Measurements from ENCODE around the gene ALOX15B. TPM values are rescaled to one million over a fixed set of nuclear protein-coding genes. Genes with fewer than 3 reads are reported as not detected.

The ALOX15B gene
- total RNA-seq, 1 donor from 2014 or later: not detected

- Mint-ChIP-seq H3K36me3 (ENCODE audit: low read depth, unreplicated experiment) (no peaks in the 10 kb centered on the region), H3K27me3 (ENCODE audit: low read depth, unreplicated experiment) (peaks cover 61% of the 10 kb centered on the region), H3K9me3 (ENCODE audit: unreplicated experiment) (no peaks in the 10 kb centered on the region), H3K4me1 (ENCODE audit: low read depth, unreplicated experiment) (no peaks in the 10 kb centered on the region), H3K27ac (ENCODE audit: unreplicated experiment) (no peak overlapping the region), H3K4me3 (ENCODE audit: unreplicated experiment) (no peak overlapping the region)
- TF ChIP-seq EZH2 (IDR thresholded peaks at IDR 0.05; ENCODE audit: insufficient read depth, low read length): no peak
- no peak for TF ChIP-seq CTCF (IDR thresholded peaks at IDR 0.05; ENCODE audit: insufficient read depth, low read depth, low read length)
- Histone ChIP-seq H3K27me3 (ENCODE audit: insufficient read depth, low read length) (peaks cover 29% of the 10 kb centered on the region), H3K79me2 (ENCODE audit: insufficient read depth, low read length) (no peaks in the 10 kb centered on the region), H3K4me2 (ENCODE audit: low read length) (no peak overlapping the region), H3K9me3 (ENCODE audit: insufficient read depth, low read depth, low read length) (no peaks in the 10 kb centered on the region), H3K4me3 (ENCODE audit: insufficient read depth, low read depth, low read length) (no peak overlapping the region), H3K27ac (ENCODE audit: low read depth, low read length) (no peak overlapping the region), H3K4me1 (ENCODE audit: insufficient read depth, low read length) (peaks cover 3% of the 10 kb centered on the region), H2AFZ (ENCODE audit: low read depth, low read length) (no peak overlapping the region), H4K20me1 (ENCODE audit: insufficient read depth, low read length) (no peaks in the 10 kb centered on the region), H3K36me3 (ENCODE audit: insufficient read depth, low read length) (no peaks in the 10 kb centered on the region), H3K9ac (ENCODE audit: low read length) (no peak overlapping the region)
- no peak for DNase-seq (ENCODE audit: low read depth)
- FAIRE-seq: no peak
Observed at GRCh38 chr17:8084250-8084649, 45.4 kb downstream of the ALOX15B start.

GRCh38 chr17:8087075-8087951, 48.5 kb downstream of the ALOX15B start, which contains the start of gene ALOX12B:
TSS of gene ALOX12B (minus strand) at chr17:8087716. CDS start at chr17:8087442, 274 bp downstream.
- FAIRE-seq (no peak), DNase-seq (ENCODE audit: low read depth) (no peak)
- no peaks in the 10 kb centered on the region for H3K4me1 ChIP-seq (ENCODE audit: insufficient read depth, low read length)
- no peaks in the 10 kb centered on the region for H3K79me2 ChIP-seq (ENCODE audit: insufficient read depth, low read length)
- no peaks in the 10 kb centered on the region for H3K36me3 ChIP-seq (ENCODE audit: insufficient read depth, low read length)
- peaks cover 75% of the 10 kb centered on the region for H3K27me3 Mint-ChIP-seq (ENCODE audit: low read depth, unreplicated experiment)
- no peak within 1 kb of the TSS for H3K4me3 ChIP-seq (ENCODE audit: insufficient read depth, low read depth, low read length)
- H3K27ac Mint-ChIP-seq (ENCODE audit: unreplicated experiment): no peak within 1 kb of the TSS
- H3K9me3 Mint-ChIP-seq (ENCODE audit: unreplicated experiment): no peaks in the 10 kb centered on the region
- no peak within 1 kb of the TSS for H3K4me3 Mint-ChIP-seq (ENCODE audit: unreplicated experiment)
- no peak within 1 kb of the TSS for H2AFZ ChIP-seq (ENCODE audit: low read depth, low read length)
- H3K27me3 ChIP-seq (ENCODE audit: insufficient read depth, low read length): peaks cover 28% of the 10 kb centered on the region
- no peaks in the 10 kb centered on the region for H3K36me3 Mint-ChIP-seq (ENCODE audit: low read depth, unreplicated experiment)
- H3K9me3 ChIP-seq (ENCODE audit: insufficient read depth, low read depth, low read length): no peaks in the 10 kb centered on the region
- no peaks in the 10 kb centered on the region for H3K4me1 Mint-ChIP-seq (ENCODE audit: low read depth, unreplicated experiment)
- TF ChIP-seq EZH2 (IDR thresholded peaks at IDR 0.05; ENCODE audit: insufficient read depth, low read length) (no peak), CTCF (IDR thresholded peaks at IDR 0.05; ENCODE audit: insufficient read depth, low read depth, low read length) (no peak)
- no peak within 1 kb of the TSS for H3K27ac ChIP-seq (ENCODE audit: low read depth, low read length)
- H3K4me2 ChIP-seq (ENCODE audit: low read length): no peak within 1 kb of the TSS
- no peak within 1 kb of the TSS for H3K9ac ChIP-seq (ENCODE audit: low read length)
- H4K20me1 ChIP-seq (ENCODE audit: insufficient read depth, low read length): no peaks in the 10 kb centered on the region

GRCh38 chr17:8087952-8088230, 49.0 kb downstream of the ALOX15B start:
- peaks cover 22% of the 10 kb centered on the region for H3K27me3 ChIP-seq (ENCODE audit: insufficient read depth, low read length)
- DNase-seq (ENCODE audit: low read depth) (no peak), FAIRE-seq (no peak)
- H3K9ac ChIP-seq (ENCODE audit: low read length): no peak overlapping the region
- no peak overlapping the region for H3K4me2 ChIP-seq (ENCODE audit: low read length)
- H3K4me3 ChIP-seq (ENCODE audit: insufficient read depth, low read depth, low read length): no peak overlapping the region
- no peaks in the 10 kb centered on the region for H3K36me3 ChIP-seq (ENCODE audit: insufficient read depth, low read length)
- H2AFZ ChIP-seq (ENCODE audit: low read depth, low read length): no peak overlapping the region
- Mint-ChIP-seq H3K36me3 (ENCODE audit: low read depth, unreplicated experiment) (no peaks in the 10 kb centered on the region), H3K4me3 (ENCODE audit: unreplicated experiment) (no peak overlapping the region), H3K27me3 (ENCODE audit: low read depth, unreplicated experiment) (peaks cover 76% of the 10 kb centered on the region), H3K27ac (ENCODE audit: unreplicated experiment) (no peak overlapping the region), H3K4me1 (ENCODE audit: low read depth, unreplicated experiment) (no peaks in the 10 kb centered on the region), H3K9me3 (ENCODE audit: unreplicated experiment) (no peaks in the 10 kb centered on the region)
- no peaks in the 10 kb centered on the region for H3K79me2 ChIP-seq (ENCODE audit: insufficient read depth, low read length)
- TF ChIP-seq CTCF (IDR thresholded peaks at IDR 0.05; ENCODE audit: insufficient read depth, low read depth, low read length): no peak
- no peak for TF ChIP-seq EZH2 (IDR thresholded peaks at IDR 0.05; ENCODE audit: insufficient read depth, low read length)
- H3K4me1 ChIP-seq (ENCODE audit: insufficient read depth, low read length): no peaks in the 10 kb centered on the region
- H4K20me1 ChIP-seq (ENCODE audit: insufficient read depth, low read length): no peaks in the 10 kb centered on the region
- H3K9me3 ChIP-seq (ENCODE audit: insufficient read depth, low read depth, low read length): no peaks in the 10 kb centered on the region
- H3K27ac ChIP-seq (ENCODE audit: low read depth, low read length): no peak overlapping the region

Data from astrocyte (in vitro differentiated cells and primary cell).